ENCODE data around the gene HSPA1L.
"Not testable (repeated sequence)": the region's sequence is repeated elsewhere in the genome, so short reads cannot be mapped to it uniquely, and the experiment has no call there.

HSPA1L gene

GRCh38 chr6:31811645-31812044 is 3.4 kb downstream of the HSPA1L start:
- DNase-seq = no peak

- not testable (repeated sequence) for DNase-seq
Observed at GRCh38 chr6:31808599-31808998, 6.5 kb downstream of the HSPA1L start.

DNA sequence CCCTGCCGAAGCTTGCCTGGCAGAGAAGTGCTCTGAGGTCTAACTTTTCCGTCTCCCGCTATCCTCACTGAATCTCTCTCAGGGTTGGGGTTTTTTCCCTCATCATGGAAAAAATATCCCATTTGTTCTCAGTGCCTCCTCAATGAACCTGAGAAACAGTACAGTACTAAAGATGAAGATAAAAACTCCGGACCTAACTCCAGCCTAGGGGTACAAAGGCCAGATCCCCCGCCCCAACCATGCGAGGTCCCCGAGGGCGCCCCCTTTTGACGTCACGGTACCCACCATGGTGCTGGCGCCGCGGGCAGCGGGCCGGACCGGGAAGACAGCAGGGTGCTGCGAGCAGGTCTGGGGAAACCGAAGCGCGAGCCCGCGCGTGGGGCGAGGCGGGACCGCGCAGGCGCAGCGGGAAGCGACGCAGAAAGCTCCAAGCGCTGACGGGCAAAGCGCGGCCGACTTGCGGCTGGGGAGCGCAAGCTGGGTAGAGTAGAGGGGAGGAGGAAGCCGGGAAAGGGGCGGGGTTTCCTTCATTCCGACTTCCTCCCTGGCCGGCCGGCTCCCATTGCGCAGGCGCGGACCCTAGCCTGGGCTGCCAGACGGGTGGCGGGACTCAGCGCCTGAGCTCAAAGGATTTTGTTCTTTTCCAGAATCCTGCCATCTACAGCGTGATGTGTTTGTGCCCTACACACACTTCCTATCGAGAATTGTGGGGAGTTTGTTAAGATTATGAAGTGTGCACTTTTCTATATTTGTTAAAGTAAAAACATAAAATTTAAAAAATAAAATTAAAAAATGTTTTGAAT is 8.4 kb downstream of the HSPA1L start, which contains the start of gene LSM2:
Gene LSM2, minus strand, starts transcription at position 497 of the 803 bp plus-strand sequence. Its CDS starts 209 bp downstream, at position 288.
- peak; percentile 88 for DNase-seq

DNA sequence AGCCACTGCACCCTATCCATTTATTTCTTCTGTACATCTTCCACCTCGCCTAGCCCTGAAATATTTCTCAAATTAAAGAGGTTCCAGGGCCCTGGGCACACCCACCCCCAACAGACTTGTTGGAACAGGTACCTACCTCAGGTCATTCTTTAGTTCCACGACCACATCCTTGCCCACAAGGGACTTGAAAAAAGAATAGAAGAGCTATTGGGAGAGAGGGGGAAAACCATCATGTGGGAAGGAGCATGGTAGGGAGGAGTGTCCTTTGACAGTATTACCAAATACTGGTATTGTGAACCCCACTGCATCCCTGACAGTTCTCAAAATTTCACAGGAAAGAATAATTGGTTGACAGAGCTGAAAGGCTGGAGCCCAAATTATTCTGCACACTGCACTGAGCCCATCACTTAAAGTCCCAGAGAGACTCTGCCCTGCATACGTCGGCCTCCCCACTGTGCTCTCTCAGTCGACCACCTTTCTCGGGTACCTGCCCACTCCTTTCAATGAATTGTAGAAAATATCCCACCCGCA is 9.1 kb downstream of the HSPA1L start:
- no peak for DNase-seq

GRCh38 chr6:31801031-31801927 is 13.8 kb downstream of the HSPA1L start:
- DNase-seq = not testable (repeated sequence)

GRCh38 chr6:31799781-31800180 is 15.3 kb downstream of the HSPA1L start:
- no peak for DNase-seq

DNA sequence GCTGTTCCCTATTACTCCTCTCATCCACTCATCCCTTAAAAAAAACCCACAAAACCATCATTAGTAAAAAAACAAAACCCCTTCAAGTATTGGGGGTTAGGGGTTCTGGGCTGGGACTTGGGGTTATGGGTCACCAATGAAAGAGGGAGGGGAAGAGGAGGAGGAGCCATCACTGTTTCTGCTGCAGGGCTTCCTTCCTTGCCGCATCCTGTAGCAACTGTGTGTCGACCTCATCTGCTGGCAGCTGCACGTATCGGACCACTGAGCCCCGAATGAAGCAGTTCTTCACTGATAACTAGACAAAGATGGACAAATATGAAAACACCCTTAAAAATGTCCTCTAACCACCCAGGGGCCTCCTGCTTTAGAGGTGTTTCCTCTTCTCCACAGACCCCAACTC is 17.5 kb downstream of the HSPA1L start:
- no peak for DNase-seq

DNA sequence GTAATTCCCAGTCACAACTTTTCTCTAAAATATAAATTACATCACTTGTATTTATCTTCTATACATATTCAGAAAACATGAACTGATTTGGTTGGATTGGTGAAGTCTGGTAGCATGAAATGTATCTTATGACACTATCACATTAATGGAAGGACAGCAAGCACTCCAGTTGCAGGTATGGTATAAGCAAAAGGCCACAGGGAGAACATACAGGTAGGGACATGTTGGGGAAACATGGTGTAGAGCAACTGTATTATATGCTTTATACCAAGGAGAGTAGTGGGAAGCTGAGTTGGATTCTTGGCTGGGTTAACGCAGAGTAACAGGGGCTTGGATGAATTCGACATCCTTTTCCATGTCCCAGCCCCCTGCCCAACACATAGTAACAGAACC is 18.1 kb downstream of the HSPA1L start:
- DNase-seq = no peak

- peak; percentile 56 for DNase-seq
Observed at GRCh38 chr6:31795616-31796298, 19.3 kb downstream of the HSPA1L start, which contains the start of gene VARS1. Gene VARS1, minus strand, starts transcription at chr6:31795752. Its CDS starts 535 bp downstream, at chr6:31795217.

GRCh38 chr6:31794866-31795615 is 20.0 kb downstream of the HSPA1L start:
- DNase-seq = no peak

DNA sequence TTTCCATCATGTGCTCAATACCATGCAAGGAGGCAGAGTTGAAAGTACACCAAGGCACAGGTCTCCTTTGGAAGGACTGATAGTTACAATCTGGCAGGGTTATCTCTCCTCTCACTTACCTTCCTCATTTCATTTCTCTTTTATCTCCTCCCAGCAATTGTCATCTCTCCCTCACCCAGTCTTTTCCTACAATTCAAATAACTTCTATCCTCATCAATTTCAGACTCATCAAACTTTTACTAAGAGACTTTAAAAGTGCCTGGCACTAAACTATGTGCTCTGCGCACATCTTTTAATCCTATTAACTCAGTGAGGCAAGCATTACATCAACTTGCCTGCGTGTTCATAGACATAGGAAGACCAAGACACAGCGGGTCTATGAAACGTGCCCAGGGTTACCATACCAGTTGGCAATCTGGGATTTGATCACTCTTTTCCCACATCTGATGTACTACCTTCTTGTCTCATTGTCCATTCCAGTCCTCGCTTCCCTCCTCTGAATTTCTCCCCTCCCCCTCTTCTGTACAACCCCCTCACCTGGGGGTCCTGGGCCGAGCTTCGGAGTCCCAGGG is 20.7 kb downstream of the HSPA1L start:
- DNase-seq = no peak

GRCh38 chr6:31793927-31794245 is 21.2 kb downstream of the HSPA1L start:
- DNase-seq = not testable (repeated sequence)

DNA sequence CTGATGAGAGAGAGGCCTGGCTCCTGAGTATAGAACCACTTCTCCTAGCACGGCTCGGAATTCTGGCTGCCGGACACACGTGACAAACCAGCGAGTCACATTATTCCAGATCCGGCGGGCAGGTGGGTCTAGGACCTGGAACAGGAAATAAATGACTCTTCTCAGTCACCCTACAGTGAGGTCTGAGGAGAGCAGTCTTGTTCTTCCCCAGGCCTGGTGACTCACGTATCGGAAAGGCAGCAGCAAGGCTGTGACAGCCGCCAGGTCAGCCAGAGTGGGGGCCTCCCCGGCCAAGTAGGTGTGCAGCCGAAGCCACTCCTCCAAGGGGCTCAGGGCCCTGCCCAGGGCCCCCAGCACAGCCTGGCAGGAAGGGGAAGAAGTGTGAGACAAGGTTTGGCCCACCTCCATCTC is 22.3 kb downstream of the HSPA1L start:
- no peak for DNase-seq

GRCh38 chr6:31792090-31792374 is 23.1 kb downstream of the HSPA1L start:
- no peak for DNase-seq

DNA sequence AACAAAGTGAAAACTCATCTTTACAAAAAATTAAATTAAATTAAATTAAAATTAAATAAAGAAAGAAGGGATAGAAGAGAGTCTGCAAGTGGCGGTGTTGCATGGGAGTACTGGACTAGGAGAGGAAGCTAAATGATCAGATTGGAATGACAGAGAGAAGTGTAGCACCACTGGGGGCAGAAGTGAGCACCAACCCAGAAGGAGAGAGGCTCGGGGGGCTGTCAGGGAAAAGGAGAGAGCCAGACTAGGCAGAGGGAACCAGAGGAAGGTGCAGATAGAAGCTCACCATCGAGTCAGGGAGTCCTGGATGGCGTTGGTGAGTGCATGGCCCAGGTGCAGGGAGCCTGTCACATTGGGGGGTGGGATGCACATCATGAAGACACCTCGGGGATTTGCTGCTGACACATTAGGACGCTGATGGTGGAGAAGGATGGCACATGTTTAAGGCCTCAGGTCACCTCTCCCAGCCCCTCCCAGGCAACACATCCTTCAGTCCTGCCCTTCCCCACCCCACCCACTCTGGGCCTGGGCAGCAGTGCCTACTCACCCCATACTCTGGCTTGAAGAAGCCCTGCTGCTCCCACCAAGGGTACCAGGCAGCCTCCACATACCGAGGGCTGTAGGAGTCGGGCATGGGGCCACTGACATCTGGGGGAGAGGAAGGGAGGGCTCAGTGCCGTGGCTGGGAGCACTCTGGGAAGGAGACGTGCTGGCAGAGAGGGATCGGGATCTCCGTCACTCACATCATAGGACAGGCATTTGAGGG is 23.6 kb downstream of the HSPA1L start:
- DNase-seq = peak; percentile 21

GRCh38 chr6:31785475-31785874 is 29.6 kb downstream of the HSPA1L start:
- no peak for DNase-seq

GRCh38 chr6:31784098-31784925 is 30.8 kb downstream of the HSPA1L start:
- no peak for DNase-seq

GRCh38 chr6:31782126-31782855 is 32.8 kb downstream of the HSPA1L start:
- no peak for DNase-seq
